Brain pericyte (primary cell): ENCODE measurements around the gene PARD6G.

Source experiments
- DNase-seq: peaks from one replicate; pipeline ENCODE4 v3.0.0-alpha.2; 2012; ENCODE audit warnings: low read depth, low spot score

Gene PARD6G

GRCh38 chr18:80147418-80148325, 99.6 kb downstream of the PARD6G start:
- no peak for DNase-seq

DNA sequence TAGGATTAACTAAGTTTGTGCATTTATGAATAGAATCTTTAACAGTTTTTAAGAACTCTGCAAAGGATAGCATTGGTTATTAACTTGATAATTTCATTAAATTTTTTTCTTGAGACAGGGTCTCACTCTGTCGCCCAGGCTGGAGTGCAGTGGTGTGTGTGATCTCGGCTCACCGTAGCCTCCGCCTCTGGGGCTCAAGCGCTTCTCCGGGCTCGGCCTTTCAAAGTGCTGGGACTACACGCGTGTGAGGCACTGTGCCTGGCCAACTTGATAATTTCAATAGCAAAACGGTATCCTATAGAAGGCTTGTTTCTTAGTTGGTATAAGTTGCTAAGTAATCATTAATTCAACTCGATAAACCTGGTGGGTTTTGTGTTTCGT, 100.3 kb downstream of the PARD6G start:
- DNase-seq: no peak

DNA sequence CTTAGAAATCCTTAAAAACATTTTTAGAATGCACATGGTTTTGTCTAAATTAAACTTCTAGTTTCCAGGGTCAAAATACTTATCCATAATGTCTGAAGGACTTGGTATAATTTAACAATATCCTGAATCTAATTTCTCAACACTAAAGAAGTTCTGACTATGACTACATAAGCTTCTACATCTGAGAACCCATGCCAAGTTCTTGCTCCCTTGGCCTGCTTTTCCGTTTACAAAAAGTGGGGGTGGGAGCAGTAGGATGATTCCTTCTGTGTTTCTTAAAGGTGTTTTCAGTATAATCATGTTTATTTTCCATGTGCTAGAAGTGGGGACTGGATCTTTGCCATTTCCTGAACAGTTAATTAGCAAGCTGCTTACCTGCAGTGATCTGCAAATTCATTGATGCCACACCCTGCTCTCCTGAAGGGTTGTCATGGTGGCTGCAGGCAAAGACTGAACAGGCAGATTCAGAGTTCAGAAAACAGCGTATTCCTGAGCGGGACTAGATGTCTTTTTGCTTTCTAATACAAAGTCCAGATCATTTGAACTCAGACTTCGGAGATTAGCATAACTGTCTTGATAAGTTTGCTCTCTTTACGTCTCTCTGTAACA, 102.0 kb downstream of the PARD6G start:
- no peak for DNase-seq

DNA sequence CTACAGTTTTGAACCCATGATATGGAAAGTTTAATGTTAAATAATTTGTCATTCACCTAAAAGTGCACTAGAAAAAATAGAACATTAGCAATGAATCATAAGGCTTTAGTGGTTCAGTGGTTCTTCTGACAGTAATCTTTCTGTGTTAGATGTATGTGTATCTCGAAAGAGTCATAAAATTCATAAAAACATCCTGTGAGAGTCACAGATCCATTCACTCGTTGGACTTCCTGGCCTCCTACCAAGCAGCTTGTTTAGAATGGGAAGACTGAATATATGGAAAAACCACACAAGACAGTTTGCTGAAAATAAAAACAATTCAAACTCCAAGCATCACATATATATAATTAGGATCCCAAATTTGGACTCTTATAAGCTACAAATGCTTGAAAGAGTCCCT, 103.4 kb downstream of the PARD6G start:
- DNase-seq: no peak

DNA sequence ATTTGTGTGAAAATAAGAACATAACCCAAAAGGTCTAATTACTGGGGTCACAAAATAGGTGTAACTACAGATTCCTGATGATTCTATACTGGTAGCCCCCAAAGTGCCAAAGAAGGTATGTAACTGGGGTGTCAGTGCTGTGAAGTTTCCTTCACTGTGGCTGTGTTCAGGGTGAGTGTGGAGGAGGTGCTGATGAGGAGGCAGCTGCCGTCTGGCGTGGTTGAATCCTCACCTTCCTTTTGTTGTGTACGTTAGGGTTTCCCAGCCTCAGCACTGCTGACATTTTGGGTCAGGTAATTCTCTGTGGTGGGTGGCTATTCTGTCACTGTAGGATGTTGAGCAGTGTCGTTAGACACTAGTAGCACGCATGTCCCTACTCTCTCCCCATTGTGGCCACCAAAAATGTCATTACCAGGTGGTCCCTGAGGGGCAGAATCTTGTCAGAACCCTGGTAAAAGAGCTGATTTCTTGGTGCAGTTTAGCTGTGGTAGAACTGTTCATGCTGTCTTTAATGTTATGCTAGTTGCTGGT, 106.8 kb downstream of the PARD6G start:
- no peak for DNase-seq

- no peak for DNase-seq
Observed at GRCh38 chr18:80137976-80138375, 109.3 kb downstream of the PARD6G start.

DNA sequence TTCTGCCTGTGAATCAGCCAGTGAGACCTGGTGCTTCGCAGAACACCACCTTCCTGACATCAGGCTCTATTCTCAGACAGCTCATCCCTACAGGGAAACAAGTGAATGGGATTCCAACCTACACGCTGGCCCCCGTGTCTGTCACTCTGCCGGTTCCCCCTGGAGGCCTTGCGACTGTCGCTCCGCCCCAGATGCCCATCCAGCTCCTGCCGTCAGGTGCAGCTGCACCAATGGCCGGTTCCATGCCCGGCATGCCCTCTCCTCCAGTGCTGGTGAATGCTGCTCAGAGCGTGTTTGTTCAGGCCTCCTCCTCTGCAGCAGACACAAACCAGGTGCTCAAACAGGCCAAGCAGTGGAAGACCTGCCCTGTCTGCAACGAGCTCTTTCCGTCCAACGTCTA, 110.2 kb downstream of the PARD6G start:
- no peak for DNase-seq

- DNase-seq: no peak
Observed at GRCh38 chr18:80136679-80137078, 110.6 kb downstream of the PARD6G start.

- no peak for DNase-seq
Observed at GRCh38 chr18:80135136-80135535, 112.2 kb downstream of the PARD6G start.

DNA sequence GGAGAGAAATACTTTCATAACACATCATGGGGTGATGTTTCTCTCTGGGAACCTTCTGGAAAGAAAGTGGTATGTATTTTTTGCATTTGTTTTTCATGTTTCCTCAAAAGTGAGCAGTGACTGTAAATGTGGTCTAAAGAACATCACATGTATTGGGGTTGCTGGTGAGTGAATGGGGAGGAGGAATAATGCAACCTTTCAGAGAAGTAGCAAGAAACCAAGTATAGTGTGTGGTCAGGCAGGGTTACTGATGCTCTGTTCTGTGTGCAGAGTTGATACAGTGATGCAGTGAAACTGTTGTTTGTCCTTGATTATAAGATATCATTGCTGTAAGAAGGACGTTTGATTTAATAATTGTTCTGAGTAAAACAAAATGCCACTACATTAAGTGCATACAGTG, 114.2 kb downstream of the PARD6G start:
- no peak for DNase-seq

- DNase-seq: no peak
Observed at GRCh38 chr18:80132180-80132812, 115.0 kb downstream of the PARD6G start.

- DNase-seq: no peak
Observed at GRCh38 chr18:80130555-80130954, 116.8 kb downstream of the PARD6G start.

GRCh38 chr18:80129672-80130367, 117.5 kb downstream of the PARD6G start:
- no peak for DNase-seq

- no peak for DNase-seq
Observed at GRCh38 chr18:80127635-80128034, 119.7 kb downstream of the PARD6G start.

GRCh38 chr18:80126797-80127196, 120.5 kb downstream of the PARD6G start:
- no peak for DNase-seq

DNA sequence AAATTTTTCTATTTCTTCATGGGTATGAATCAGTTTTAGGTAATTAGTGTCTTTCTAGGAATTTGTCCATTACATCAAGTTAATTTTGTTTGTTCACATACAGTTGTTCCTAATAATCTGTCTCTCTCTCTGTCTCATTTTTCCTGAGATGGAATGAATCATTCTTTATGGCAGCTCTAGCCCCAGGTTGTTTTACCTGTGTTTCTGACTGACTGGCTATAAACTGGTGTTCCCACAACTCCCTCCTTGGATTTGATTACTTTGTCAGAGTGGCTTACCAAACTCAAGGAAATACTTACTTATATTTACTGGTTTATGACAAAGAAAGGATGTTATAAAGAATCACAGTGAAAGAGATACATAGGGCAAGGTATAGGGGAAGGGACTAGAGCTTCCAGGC, 123.2 kb downstream of the PARD6G start:
- no peak for DNase-seq

DNA sequence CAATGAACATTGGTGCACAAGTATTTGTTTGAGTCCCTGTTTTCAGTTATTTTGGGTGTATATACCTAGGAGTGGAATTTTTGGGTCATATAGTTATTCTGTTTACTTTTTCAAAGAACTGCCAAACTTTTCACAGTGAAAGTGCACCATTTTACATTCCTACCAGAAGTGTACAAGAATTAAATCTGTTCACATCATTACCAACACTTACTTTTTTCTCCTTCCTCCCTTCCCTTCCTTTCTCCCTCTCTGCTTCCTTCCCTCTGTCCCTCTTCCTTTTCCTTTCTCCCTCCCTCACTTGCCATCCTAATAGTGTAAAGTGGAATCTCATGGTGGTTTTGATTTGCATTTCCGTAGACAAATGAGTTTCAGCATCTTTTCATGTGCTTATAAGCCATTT, 126.4 kb downstream of the PARD6G start:
- no peak for DNase-seq

DNA sequence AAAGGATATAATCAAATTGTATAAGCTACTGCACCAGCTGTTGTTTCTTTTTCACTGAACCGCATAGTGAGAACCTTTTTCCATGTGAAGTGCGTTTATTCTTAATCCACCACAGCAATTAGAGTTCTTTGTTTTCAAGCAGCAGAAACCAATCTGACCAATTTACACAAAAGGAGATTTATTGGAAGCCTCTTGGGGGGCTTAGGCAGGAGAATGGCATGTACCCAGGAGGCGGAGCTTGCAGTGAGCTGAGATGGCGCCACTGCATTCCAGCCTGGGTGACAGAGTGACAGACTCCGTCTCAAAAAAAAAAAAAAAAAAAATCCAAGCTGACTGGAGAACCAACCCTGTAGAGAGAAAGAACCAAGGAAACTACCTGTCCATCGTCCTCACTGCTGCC, 128.2 kb downstream of the PARD6G start:
- no peak for DNase-seq

DNA sequence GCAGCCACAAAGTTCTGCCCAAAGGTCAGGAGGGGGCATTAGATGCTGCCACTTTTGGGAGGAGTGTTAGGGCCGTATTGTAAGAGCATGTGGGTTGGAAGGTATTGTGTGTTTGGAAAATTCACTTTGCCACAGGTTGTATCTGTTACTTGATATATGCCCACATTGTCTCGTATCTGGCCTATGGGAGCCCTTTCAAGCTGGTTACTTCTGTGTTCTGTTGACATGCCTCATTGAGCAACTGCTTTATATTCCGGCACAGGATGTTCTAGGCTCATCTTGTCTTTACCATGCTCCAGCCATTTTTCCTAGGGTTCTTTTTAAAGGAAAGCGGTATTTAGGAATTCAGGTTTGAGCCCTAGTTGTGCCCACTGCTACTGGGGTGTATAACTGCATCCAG, 132.3 kb downstream of the PARD6G start:
- no peak for DNase-seq

DNA sequence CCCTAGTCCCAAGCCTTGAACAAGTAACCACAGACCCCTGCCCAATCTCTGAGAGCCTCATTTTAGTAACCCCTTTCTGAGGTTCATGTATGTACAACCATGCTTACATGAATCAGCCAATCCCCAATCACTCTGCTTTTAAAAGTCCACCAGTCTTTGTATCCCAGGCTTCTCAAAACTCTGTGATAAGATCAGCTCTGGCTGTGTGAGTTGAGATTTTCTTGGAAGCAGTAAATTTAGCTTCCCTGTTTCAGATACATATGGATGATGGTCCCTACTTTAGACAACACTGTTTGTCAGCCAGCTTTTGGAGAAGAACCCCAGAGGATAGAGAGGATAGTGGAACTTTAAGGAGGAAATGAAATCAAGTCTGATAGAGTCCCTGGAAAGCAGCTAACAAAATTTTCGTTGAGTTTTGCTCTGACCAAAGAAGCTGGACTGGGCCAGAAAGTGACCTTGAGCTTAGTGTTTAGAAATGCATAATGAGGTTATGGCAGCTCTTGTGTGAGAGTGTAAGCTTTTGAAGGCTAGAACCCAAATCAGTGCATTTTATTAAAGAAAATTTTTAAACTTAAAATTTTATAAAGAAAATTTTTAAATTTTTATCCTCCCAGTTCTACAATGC, 134.6 kb downstream of the PARD6G start:
- no peak for DNase-seq

- no peak for DNase-seq
Observed at GRCh38 chr18:80109676-80110078, 137.6 kb downstream of the PARD6G start.
